GM10266 (cell line): ENCODE data around the gene ELMOD2.

ENCODE experiments used
- DNase-seq: peaks from one replicate; pipeline ENCODE4 v3.0.0; 2012; ENCODE audit errors: extremely low spot score
- TF ChIP-seq, protein P1 (sequence below): IDR thresholded peaks from 2 replicates; pipeline ENCODE4 v1.5.1; 2012; ENCODE audit warnings: mild to moderate bottlenecking, low read depth; ENCODE audit not compliant: control insufficient read depth, insufficient read depth; ENCODE audit errors: missing control alignments

ELMOD2 gene

DNA sequence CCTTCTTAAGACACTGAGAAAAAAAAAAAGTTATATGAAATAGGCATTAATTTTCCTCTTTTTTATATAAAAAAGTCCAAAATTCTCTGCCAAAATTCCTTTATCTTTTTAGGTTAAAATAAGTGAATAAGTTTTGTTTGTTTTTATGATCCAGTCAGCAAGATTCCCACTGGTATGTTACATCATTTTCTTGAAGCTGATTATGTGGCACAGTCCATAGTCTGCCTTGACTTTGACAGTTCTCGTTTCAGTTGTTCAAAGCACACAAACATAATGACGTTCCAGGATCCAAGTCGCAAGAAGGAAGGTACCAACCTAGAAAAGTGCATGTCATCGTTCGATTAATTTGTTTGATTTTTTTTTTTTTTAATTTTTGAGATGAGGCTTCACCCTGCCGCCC is 35.7 kb downstream of the ELMOD2 start:
- TF ChIP-seq, protein P1, sequence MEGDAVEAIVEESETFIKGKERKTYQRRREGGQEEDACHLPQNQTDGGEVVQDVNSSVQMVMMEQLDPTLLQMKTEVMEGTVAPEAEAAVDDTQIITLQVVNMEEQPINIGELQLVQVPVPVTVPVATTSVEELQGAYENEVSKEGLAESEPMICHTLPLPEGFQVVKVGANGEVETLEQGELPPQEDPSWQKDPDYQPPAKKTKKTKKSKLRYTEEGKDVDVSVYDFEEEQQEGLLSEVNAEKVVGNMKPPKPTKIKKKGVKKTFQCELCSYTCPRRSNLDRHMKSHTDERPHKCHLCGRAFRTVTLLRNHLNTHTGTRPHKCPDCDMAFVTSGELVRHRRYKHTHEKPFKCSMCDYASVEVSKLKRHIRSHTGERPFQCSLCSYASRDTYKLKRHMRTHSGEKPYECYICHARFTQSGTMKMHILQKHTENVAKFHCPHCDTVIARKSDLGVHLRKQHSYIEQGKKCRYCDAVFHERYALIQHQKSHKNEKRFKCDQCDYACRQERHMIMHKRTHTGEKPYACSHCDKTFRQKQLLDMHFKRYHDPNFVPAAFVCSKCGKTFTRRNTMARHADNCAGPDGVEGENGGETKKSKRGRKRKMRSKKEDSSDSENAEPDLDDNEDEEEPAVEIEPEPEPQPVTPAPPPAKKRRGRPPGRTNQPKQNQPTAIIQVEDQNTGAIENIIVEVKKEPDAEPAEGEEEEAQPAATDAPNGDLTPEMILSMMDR, result no peak
- DNase-seq, result no peak

DNA sequence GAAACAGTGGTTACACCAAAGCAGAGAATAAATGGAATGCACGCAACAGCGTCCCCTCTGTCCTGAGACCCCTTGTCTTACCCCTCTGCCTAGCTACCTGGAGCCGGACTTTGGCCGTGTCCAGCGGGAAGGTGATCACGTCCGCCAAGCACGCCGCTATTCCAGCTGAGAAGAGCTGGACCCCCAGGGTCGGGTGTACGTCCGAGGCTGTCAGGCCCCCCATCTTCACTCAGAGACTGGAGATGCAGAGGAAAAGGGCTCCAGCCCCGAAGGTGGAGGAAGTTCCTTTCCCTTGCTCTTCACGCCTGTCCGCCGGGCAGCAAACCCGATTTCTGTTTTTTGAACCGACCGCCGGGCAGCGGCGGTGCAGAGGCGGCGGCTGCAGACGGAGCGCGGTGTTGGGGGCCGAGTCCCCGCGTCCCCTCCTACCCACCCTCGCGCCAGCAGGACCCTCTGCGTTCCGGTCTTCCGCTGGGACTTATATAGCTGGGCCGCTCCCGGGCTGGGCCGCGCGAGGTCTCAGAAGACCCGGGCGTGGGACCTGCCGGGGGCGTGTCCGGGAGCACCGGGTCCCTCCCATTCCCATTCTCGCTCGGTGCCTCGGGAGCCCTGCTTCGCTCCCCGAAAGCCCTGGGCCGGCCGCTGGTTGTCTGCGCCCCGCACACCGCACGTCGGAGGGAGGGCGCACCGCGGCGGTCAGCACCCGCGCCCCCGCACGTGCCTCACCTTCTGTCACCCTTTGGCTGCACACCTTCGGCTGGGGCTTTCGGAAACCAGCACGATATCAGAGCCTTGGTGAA is 44.7 kb downstream of the ELMOD2 start, which contains the start of gene UCP1:
Gene UCP1 (minus strand): TSS at position 455 of the 800 bp plus-strand sequence. CDS start 232 bp downstream, at position 223.
- no peak for DNase-seq
- TF ChIP-seq, protein P1, result no peak

DNA sequence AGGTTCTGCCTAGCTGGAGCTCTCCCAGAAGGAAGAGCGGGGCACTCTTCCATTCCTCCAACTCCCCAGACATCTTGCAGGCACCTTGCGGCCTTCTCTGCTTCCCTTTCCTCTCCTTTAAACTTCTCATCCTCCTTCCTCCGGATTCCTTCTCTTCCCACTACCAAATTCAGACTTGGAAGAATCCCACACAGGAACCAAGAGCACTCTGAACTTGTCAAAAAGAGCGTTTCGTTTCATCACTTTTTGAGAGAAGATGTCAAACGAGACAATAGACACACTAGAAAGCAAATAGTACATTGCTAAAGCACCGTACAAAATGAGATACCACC is 45.3 kb downstream of the ELMOD2 start:
- DNase-seq, result no peak
- TF ChIP-seq, protein P1, result no peak

DNA sequence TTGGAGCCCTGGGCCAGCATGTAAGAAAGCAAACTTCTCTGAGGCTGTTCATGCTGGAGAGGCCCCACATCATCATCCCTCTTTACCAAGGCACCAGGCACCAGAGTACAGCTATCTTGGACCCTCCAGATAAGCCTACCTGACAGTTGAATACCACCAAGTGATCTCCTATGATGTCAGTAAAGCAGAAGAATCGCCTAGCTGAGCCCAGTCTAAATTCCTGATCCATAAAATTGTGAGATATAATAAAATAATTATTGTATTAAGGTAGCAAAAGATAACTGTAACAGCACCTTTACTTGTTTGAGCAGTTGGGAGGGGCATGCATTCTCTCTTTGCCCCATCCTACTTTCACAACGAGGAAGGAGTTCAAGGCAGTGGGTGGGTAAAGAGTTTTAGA is 47.7 kb downstream of the ELMOD2 start:
- TF ChIP-seq, protein P1, result no peak
- DNase-seq, result no peak

DNA sequence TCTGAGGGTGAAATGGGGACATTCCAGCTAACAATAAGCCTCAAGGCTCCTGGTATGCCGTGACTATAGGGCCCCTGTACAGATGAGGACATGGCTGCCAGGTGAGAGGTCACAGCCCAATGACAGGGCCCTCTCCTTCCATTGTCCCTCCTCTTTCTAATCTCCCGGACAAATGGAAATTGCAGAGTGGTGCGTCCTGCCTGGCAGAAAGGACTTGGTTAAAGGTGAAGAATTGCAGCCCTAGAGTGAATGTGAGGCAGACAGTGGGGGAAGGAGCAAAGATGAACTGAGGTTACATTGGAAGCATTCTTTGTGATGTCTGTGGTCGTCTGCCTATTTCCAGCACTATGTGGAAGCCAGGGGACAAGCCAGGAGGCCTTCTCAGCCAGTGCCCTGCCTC is 51.5 kb downstream of the ELMOD2 start:
- DNase-seq, result no peak
- TF ChIP-seq, protein P1, result no peak

DNA sequence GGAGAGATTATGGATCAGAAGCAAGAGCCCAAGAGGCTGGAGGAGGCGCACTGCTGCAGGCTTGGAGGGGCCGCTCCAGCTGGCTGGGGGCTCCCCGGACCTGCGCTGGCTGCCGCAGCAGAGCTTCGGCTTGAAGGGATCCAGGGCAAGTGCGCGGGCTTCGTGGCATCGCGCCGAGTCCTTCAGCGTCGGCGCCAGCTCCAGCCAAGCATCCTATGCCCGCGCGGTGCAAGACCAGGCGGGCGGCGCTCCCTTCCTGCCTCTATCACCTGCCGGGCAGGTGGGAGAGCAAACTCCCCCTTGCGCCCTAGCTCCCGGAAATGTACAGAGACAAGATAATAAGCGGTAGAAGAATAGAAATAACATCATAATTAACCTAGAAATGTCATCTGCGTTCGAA is 55.3 kb downstream of the ELMOD2 start:
- no peak for DNase-seq
- TF ChIP-seq, protein P1, result no peak

DNA sequence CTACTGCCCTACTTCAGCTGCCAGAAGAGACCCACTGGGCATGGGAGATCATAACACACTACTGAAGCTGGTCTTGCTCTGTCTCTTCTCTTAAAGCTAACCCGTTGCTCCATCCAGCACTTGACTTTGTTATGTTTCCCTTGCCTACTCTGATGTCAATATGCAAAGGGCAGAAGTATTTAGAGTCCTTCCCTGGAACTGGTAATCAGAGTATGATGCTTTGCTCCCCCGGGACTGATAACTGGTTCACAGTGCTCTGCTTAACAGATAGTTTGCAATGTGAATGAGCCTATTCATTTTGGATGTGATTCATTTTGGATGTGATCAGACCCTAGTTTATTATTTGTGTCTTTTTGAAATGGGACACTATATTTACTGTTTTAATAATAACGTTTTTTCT is 57.1 kb downstream of the ELMOD2 start:
- TF ChIP-seq, protein P1, result no peak
- no peak for DNase-seq
